ENCODE results near the gene CIAO2B. TPM values are rescaled to one million over a fixed set of nuclear protein-coding genes. Genes with fewer than 3 reads are reported as not detected.

CIAO2B gene
- total and polyA plus RNA-seq, 2 experiments from 2014 or later = 111 to 182 TPM

DNA sequence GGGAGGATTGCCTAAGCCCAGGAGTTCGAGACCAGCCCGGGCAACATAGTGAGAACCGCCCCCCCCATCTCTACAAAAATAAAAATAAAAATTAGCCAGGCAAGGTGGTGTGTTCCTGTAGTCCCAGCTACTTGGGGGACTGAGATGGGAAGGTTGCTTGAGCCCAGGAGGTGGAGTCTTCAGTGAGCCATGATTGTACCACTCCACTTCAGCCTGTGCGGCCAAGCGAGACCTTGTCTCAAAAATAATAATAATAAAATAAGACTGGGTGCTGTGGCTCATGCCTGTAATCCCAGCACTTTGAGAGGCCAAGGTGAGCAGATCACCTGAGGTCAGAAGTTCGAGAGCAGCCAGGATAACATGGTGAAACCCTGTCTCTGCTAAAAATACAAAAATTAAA, 42.4 kb downstream of the CIAO2B start:
- no peak for DNase-seq
- Histone ChIP-seq H2AFZ (no peak overlapping the region), H3K9ac (no peak overlapping the region), H3F3A (ENCODE audit: insufficient read depth) (peaks cover 8% of the 10 kb centered on the region; the same call in 1 of the 2 replicates), H3K9me3 (ENCODE audit: low read depth) (no peaks in the 10 kb centered on the region), H3K9me2 (ENCODE audit: insufficient read depth) (no peaks in the 10 kb centered on the region), H3K79me2 (ENCODE audit: insufficient read depth) (peaks cover 8% of the 10 kb centered on the region; the same call in 1 of the 2 replicates), H3K4me1 (ENCODE audit: insufficient read depth) (peaks cover 7% of the 10 kb centered on the region; the same call in 1 of the 2 replicates), H4K20me1 (ENCODE audit: insufficient read depth) (no peaks in the 10 kb centered on the region), H3K27me3 (replicated peaks; ENCODE audit: insufficient read depth) (no peaks in the 10 kb centered on the region), H3K36me3 (ENCODE audit: low read depth) (no peaks in the 10 kb centered on the region), H3K4me2 (ENCODE audit: unreplicated experiment) (no peak overlapping the region), H3K4me3 (no peak overlapping the region), H3K27ac (no peak overlapping the region)
- TF ChIP-seq EZH2phosphoT487 (IDR thresholded peaks at IDR 0.05; ENCODE audit: insufficient read depth, low read depth) (no peak), EZH2 (IDR thresholded peaks at IDR 0.05; ENCODE audit: insufficient read depth, poor library complexity, severe bottlenecking) (no peak)
- in situ Hi-C loops (cut with MboI) = no loop called here
- whole genome bisulfite sequencing, 2 experiments (ENCODE audit: low coverage in 1 of 2, low lambda C conversion rate in 2 of 2, missing lambda C conversion rate in 2 of 2) = 90 to 93% methylated on average over 6 of the region's 6 CpGs

DNA sequence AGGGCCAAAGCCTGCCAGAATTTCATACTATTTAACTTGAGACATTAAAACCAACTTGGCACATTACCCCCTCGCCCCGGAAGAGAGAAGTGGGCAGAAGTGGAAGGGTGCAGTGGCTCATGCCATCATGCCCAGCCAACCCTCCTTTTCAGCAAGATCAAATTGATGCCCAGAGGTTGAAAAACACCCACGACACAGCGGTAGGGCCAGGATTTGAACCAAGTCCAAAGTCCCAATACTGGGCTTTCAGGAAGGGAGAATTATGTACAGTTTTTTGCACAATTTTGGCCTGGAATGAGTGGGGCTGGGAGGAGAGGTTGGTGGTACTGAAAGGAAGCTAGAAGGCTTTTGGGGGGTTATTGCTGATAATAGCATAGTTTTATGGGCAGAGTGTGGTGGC, 42.8 kb downstream of the CIAO2B start:
- no peak overlapping the region for H3K9ac ChIP-seq
- H3K9me2 ChIP-seq (ENCODE audit: insufficient read depth) = no peaks in the 10 kb centered on the region
- H3K36me3 ChIP-seq (ENCODE audit: low read depth) = no peaks in the 10 kb centered on the region
- no peaks in the 10 kb centered on the region for H4K20me1 ChIP-seq (ENCODE audit: insufficient read depth)
- H2AFZ ChIP-seq = no peak overlapping the region
- H3K27me3 ChIP-seq (replicated peaks; ENCODE audit: insufficient read depth) = no peaks in the 10 kb centered on the region
- TF ChIP-seq EZH2phosphoT487 (IDR thresholded peaks at IDR 0.05; ENCODE audit: insufficient read depth, low read depth) (no peak), EZH2 (IDR thresholded peaks at IDR 0.05; ENCODE audit: insufficient read depth, poor library complexity, severe bottlenecking) (no peak)
- WGBS, 2 experiments (ENCODE audit: low coverage in 1 of 2, low lambda C conversion rate in 2 of 2, missing lambda C conversion rate in 2 of 2) = 83 to 87% methylated on average over 4 of the region's 4 CpGs
- H3K9me3 ChIP-seq (ENCODE audit: low read depth) = no peaks in the 10 kb centered on the region
- peaks cover 8% of the 10 kb centered on the region; the same call in 1 of the 2 replicates for H3K79me2 ChIP-seq (ENCODE audit: insufficient read depth)
- in situ Hi-C loops (cut with MboI) = no loop called here
- H3K4me2 ChIP-seq (ENCODE audit: unreplicated experiment) = no peak overlapping the region
- H3K4me1 ChIP-seq (ENCODE audit: insufficient read depth) = peaks cover 11% of the 10 kb centered on the region
- H3K4me3 ChIP-seq = no peak overlapping the region
- no peak for DNase-seq
- H3K27ac ChIP-seq = no peak overlapping the region
- peaks cover 12% of the 10 kb centered on the region; the same call in 1 of the 2 replicates for H3F3A ChIP-seq (ENCODE audit: insufficient read depth)

DNA sequence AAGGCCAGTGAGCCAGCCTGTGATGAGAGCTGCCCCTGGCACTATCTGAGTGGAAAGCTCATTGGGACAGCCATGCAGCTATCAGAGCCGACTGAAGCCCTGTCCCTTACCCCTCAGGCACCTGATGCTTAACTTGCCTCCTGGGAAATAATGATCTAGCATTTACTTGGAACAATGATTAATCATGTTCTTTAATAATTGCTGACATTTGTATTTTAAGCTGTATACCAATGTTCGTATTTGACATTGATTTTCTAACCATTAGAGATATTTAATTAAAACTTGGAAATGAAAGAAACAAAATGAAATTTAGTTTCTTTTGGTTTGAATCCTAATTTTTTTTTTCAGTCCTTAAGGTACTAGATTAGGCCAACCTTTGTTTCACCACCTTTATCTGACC, 43.4 kb downstream of the CIAO2B start:
- 96 to 97% methylated on average over 2 of the region's 2 CpGs for WGBS, 2 experiments (ENCODE audit: low coverage in 1 of 2, low lambda C conversion rate in 2 of 2, missing lambda C conversion rate in 2 of 2)

DNA sequence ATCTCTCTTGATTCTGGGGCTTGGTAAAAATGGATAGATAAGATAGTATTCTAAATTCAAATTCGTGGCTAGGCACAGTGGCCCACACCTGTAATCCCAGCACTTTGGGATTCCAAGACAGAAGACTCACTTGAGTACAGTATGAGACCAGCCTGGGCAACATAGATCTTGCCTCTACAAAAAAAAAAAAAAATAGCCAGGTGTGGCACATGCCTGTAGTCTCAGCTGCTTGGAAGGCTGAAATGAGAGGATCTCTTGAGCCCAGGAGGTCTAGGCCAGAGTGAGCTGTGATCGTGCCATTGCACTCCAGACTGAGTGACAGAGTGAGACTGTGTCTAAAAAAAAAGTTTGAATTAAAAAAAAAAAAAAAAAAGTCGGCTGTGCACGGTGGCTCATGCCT, 44.6 kb downstream of the CIAO2B start:
- H3K4me1 ChIP-seq (ENCODE audit: insufficient read depth) = peaks cover 16% of the 10 kb centered on the region
- H3K9me2 ChIP-seq (ENCODE audit: insufficient read depth) = no peaks in the 10 kb centered on the region
- H2AFZ ChIP-seq = no peak overlapping the region
- H3K27me3 ChIP-seq (replicated peaks; ENCODE audit: insufficient read depth) = no peaks in the 10 kb centered on the region
- H3K4me2 ChIP-seq (ENCODE audit: unreplicated experiment) = no peak overlapping the region
- in situ Hi-C loops (cut with MboI) = no loop called here
- WGBS, 2 experiments (ENCODE audit: low coverage in 1 of 2, low lambda C conversion rate in 2 of 2, missing lambda C conversion rate in 2 of 2) = 57 to 75% methylated on average over 2 to 4 of the region's 4 CpGs
- no peak overlapping the region for H3K9ac ChIP-seq
- TF ChIP-seq EZH2 (IDR thresholded peaks at IDR 0.05; ENCODE audit: insufficient read depth, poor library complexity, severe bottlenecking) = no peak
- TF ChIP-seq EZH2phosphoT487 (IDR thresholded peaks at IDR 0.05; ENCODE audit: insufficient read depth, low read depth) = no peak
- no peaks in the 10 kb centered on the region for H4K20me1 ChIP-seq (ENCODE audit: insufficient read depth)
- H3K79me2 ChIP-seq (ENCODE audit: insufficient read depth) = peaks cover 8% of the 10 kb centered on the region; the same call in 1 of the 2 replicates
- no peak overlapping the region for H3K4me3 ChIP-seq
- DNase-seq = no peak
- H3K9me3 ChIP-seq (ENCODE audit: low read depth) = no peaks in the 10 kb centered on the region
- H3F3A ChIP-seq (ENCODE audit: insufficient read depth) = peaks cover 18% of the 10 kb centered on the region
- H3K27ac ChIP-seq = no peak overlapping the region
- no peaks in the 10 kb centered on the region for H3K36me3 ChIP-seq (ENCODE audit: low read depth)

More for the DNA sequence above, 43.4 kb downstream of the CIAO2B start:
- Histone ChIP-seq H3K4me2 (ENCODE audit: unreplicated experiment) (no peak overlapping the region), H3K79me2 (ENCODE audit: insufficient read depth) (peaks cover 8% of the 10 kb centered on the region; the same call in 1 of the 2 replicates), H3K27ac (no peak overlapping the region), H3K36me3 (ENCODE audit: low read depth) (no peaks in the 10 kb centered on the region), H3K9me2 (ENCODE audit: insufficient read depth) (no peaks in the 10 kb centered on the region), H3K9ac (no peak overlapping the region), H3K4me3 (no peak overlapping the region), H3K4me1 (ENCODE audit: insufficient read depth) (peaks cover 16% of the 10 kb centered on the region), H2AFZ (no peak overlapping the region), H3F3A (ENCODE audit: insufficient read depth) (peaks cover 16% of the 10 kb centered on the region), H4K20me1 (ENCODE audit: insufficient read depth) (no peaks in the 10 kb centered on the region), H3K9me3 (ENCODE audit: low read depth) (no peaks in the 10 kb centered on the region), H3K27me3 (replicated peaks; ENCODE audit: insufficient read depth) (no peaks in the 10 kb centered on the region)
- no peak for TF ChIP-seq EZH2phosphoT487 (IDR thresholded peaks at IDR 0.05; ENCODE audit: insufficient read depth, low read depth)
- no peak for TF ChIP-seq EZH2 (IDR thresholded peaks at IDR 0.05; ENCODE audit: insufficient read depth, poor library complexity, severe bottlenecking)
- in situ Hi-C loops (cut with MboI) = no loop called here
- no peak for DNase-seq
